CD8-positive, alpha-beta memory T cell (primary cell): ENCODE data around the gene CCDC86. TPM values are rescaled to one million over a fixed set of nuclear protein-coding genes. Genes with fewer than 3 reads are reported as not detected.

ENCODE experiments used
- CTCF ChIA-PET: fragments of 350-600 bp; sonication (Branson Sonifier 250); formaldehyde crosslinking; loops from one replicate; lab custom pipeline; 2021; ENCODE audit warnings: antibody characterized with exemption; lab: Charles Lee
- POLR2A ChIA-PET: fragments of 350-600 bp; sonication (Branson Sonifier 250); formaldehyde crosslinking; loops from one replicate; lab custom pipeline; 2021; ENCODE audit warnings: antibody characterized with exemption; lab: Charles Lee
- DNase-seq, 5 donors: peaks; one replicate each; pipeline versions ENCODE4 v3.0.0 to v3.0.0-alpha.2; 2020 to 2022; ENCODE audit warnings: mixed read lengths in 1 of 5
- H3K27ac ChIP-seq: one replicate; pipeline ENCODE4 v1.7.0; 2013; ENCODE audit warnings: low read depth, mild to moderate bottlenecking, low read length, moderate library complexity
- H3K27me3 ChIP-seq: 2 replicates; pipeline ENCODE4 v1.7.0; 2013; ENCODE audit warnings: low read length, mild to moderate bottlenecking; ENCODE audit not compliant: insufficient read depth, poor library complexity, severe bottlenecking
- H3K36me3 ChIP-seq: 2 replicates; pipeline ENCODE4 v1.7.0; 2013; ENCODE audit warnings: mild to moderate bottlenecking, low read length, moderate library complexity; ENCODE audit not compliant: insufficient read depth
- H3K4me1 ChIP-seq: 2 replicates; pipeline ENCODE4 v1.7.0; 2013; ENCODE audit warnings: mild to moderate bottlenecking, low read length, moderate library complexity; ENCODE audit not compliant: insufficient read depth
- H3K4me3 ChIP-seq: 2 replicates; pipeline ENCODE4 v1.7.0; 2013; ENCODE audit warnings: mild to moderate bottlenecking, low read length
- H3K9me3 ChIP-seq: 2 replicates; pipeline ENCODE4 v1.7.0; 2013; ENCODE audit warnings: mild to moderate bottlenecking, low read length
- H3K27ac Mint-ChIP-seq, 8 donors: one replicate each; pipeline ENCODE4 v1.8.0; 2020 to 2021; ENCODE audit warnings: mixed read lengths in 8 of 8, mild to moderate bottlenecking in 6 of 8, inconsistent platforms in 3 of 8, moderate library complexity in 3 of 8
- H3K27me3 Mint-ChIP-seq, 2 donors: one replicate each; pipeline ENCODE4 v1.8.0; 2020 to 2021; ENCODE audit warnings: mixed read lengths in 2 of 2, mild to moderate bottlenecking in 1 of 2, moderate library complexity in 1 of 2
- H3K36me3 Mint-ChIP-seq, 3 donors: one replicate each; pipeline ENCODE4 v1.8.0; 2020 to 2021; ENCODE audit warnings: mixed read lengths in 3 of 3, inconsistent platforms in 1 of 3, mild to moderate bottlenecking in 1 of 3
- H3K4me1 Mint-ChIP-seq, 3 donors: one replicate each; pipeline ENCODE4 v1.8.0; 2020 to 2021; ENCODE audit warnings: mixed read lengths in 3 of 3, inconsistent platforms in 1 of 3, mild to moderate bottlenecking in 1 of 3
- H3K4me3 Mint-ChIP-seq, 7 donors: one replicate each; pipeline ENCODE4 v1.8.0; 2020 to 2021; ENCODE audit warnings: mixed read lengths in 7 of 7, mild to moderate bottlenecking in 6 of 7, moderate library complexity in 4 of 7, inconsistent platforms in 2 of 7
- H3K9me3 Mint-ChIP-seq, 5 donors: one replicate each; pipeline ENCODE4 v1.8.0; 2020 to 2022; ENCODE audit warnings: mixed read lengths in 5 of 5, mild to moderate bottlenecking in 3 of 5, moderate library complexity in 2 of 5, inconsistent platforms in 1 of 5
- polyA plus RNA-seq: library from polyadenylated mRNA; unstranded; fragments of 300-500 nt; fragmentation: Illumina TruSeq; gene quantifications from one replicate; pipeline ENCODE4 v1.2.3, GENCODE V29; 2021
- total RNA-seq, 2 experiments: library from RNA; stranded (reverse); gene quantifications; one replicate each; pipeline ENCODE4 v1.2.3, GENCODE V29; 2021

The CCDC86 gene
- total and polyA plus RNA-seq, 3 experiments from 2014 or later, result 21.8 to 124 (median 122) TPM

GRCh38 chr11:60880643-60881282 lies 38.9 kb downstream of the CCDC86 start:
- Mint-ChIP-seq H3K4me3 (no peak overlapping the region), H3K27ac (peak overlapping the region in 4 of 8 donors; percentile 3 to 83 (median 52)), H3K4me1 (peaks cover 0 to 6% (median 2%) of the 10 kb centered on the region in 3 donors), H3K27me3 (no peaks in the 10 kb centered on the region), H3K36me3 (peaks cover 0 to 66% (median 21%) of the 10 kb centered on the region in 3 donors), H3K9me3 (no peaks in the 10 kb centered on the region)
- no peak overlapping the region for H3K27ac ChIP-seq
- H3K36me3 ChIP-seq, result peaks cover 10% of the 10 kb centered on the region
- CTCF ChIA-PET, result no interaction called here
- POLR2A ChIA-PET, result no interaction called here
- no peaks in the 10 kb centered on the region for H3K4me1 ChIP-seq
- H3K9me3 ChIP-seq, result no peaks in the 10 kb centered on the region
- no peak overlapping the region for H3K4me3 ChIP-seq
- DNase-seq, result no peak
- H3K27me3 ChIP-seq, result no peaks in the 10 kb centered on the region

- H3K36me3 Mint-ChIP-seq, result peaks cover 14 to 70% (median 15%) of the 10 kb centered on the region in 3 donors
- Histone ChIP-seq H3K4me1 (no peaks in the 10 kb centered on the region), H3K27ac (no peak overlapping the region), H3K36me3 (no peaks in the 10 kb centered on the region), H3K9me3 (no peaks in the 10 kb centered on the region), H3K4me3 (no peak overlapping the region), H3K27me3 (no peaks in the 10 kb centered on the region)
- peak overlapping the region in 5 of 8 donors; percentile 7 to 74 (median 48) for H3K27ac Mint-ChIP-seq
- DNase-seq, result peak in 1 of 5 donors; percentile 38
- no peaks in the 10 kb centered on the region for H3K27me3 Mint-ChIP-seq
- POLR2A ChIA-PET, result interaction anchor here (0.6 to 1.0 kb wide), 5 partner anchors 19 to 112 kb away, joined by 3 to 5 read pairs (median 3); no protein-coding TSS in a partner anchor
- H3K4me1 Mint-ChIP-seq, result peaks cover 6 to 8% (median 8%) of the 10 kb centered on the region in 3 donors
- CTCF ChIA-PET, result interaction anchor here (0.9 to 4.9 kb wide), 18 partner anchors 9 to 112 kb away, joined by 3 to 64 read pairs (median 4); partner anchors contain the start of genes PRPF19, PTGDR2 and ZP1
- no peaks in the 10 kb centered on the region for H3K9me3 Mint-ChIP-seq
- H3K4me3 Mint-ChIP-seq, result no peak overlapping the region
Measured at GRCh38 chr11:60887556-60887955, 45.6 kb downstream of the CCDC86 start.

GRCh38 chr11:60889869-60890311 lies 48.0 kb downstream of the CCDC86 start:
- Histone ChIP-seq H3K4me3 (no peak overlapping the region), H3K36me3 (peaks cover 2% of the 10 kb centered on the region), H3K27ac (no peak overlapping the region), H3K9me3 (no peaks in the 10 kb centered on the region), H3K4me1 (no peaks in the 10 kb centered on the region), H3K27me3 (no peaks in the 10 kb centered on the region)
- no peak for DNase-seq
- Mint-ChIP-seq H3K4me3 (no peak overlapping the region), H3K27me3 (no peaks in the 10 kb centered on the region), H3K36me3 (peaks cover 7 to 75% (median 18%) of the 10 kb centered on the region in 3 donors), H3K27ac (peak overlapping the region in 4 of 8 donors; percentile 1 to 48 (median 23)), H3K4me1 (peaks cover 0 to 8% (median 6%) of the 10 kb centered on the region in 3 donors), H3K9me3 (no peaks in the 10 kb centered on the region)
- ChIA-PET POLR2A (no interaction called here), CTCF (interaction anchor here (0.7 to 4.9 kb wide), 5 partner anchors 9 to 114 kb away, joined by 3 to 64 read pairs (median 3); no protein-coding TSS in a partner anchor)

GRCh38 chr11:60890696-60891095 lies 48.8 kb downstream of the CCDC86 start:
- H3K4me3 Mint-ChIP-seq, result no peak overlapping the region

GRCh38 chr11:60891103-60891741 lies 49.3 kb downstream of the CCDC86 start:
- H3K36me3 ChIP-seq, result peaks cover 15% of the 10 kb centered on the region
- no peaks in the 10 kb centered on the region for H3K9me3 ChIP-seq
- no peak for DNase-seq
- Mint-ChIP-seq H3K4me1 (peaks cover 0 to 8% (median 8%) of the 10 kb centered on the region in 3 donors), H3K27ac (no peak overlapping the region), H3K9me3 (no peaks in the 10 kb centered on the region), H3K27me3 (no peaks in the 10 kb centered on the region), H3K36me3 (peaks cover 6 to 85% (median 18%) of the 10 kb centered on the region in 3 donors), H3K4me3 (no peak overlapping the region)
- no peak overlapping the region for H3K27ac ChIP-seq
- H3K27me3 ChIP-seq, result no peaks in the 10 kb centered on the region
- no peak overlapping the region for H3K4me3 ChIP-seq
- ChIA-PET POLR2A (no interaction called here), CTCF (interaction anchor here (0.9 to 4.9 kb wide), 2 partner anchors 24 to 60 kb away, joined by 3 to 64 read pairs; no protein-coding TSS in a partner anchor)
- H3K4me1 ChIP-seq, result no peaks in the 10 kb centered on the region

More at GRCh38 chr11:60890696-60891095, 48.8 kb downstream of the CCDC86 start:
- ChIA-PET POLR2A (no interaction called here), CTCF (interaction anchor here (0.9 to 4.9 kb wide), 4 partner anchors 15 to 115 kb away, joined by 3 to 64 read pairs (median 3); no protein-coding TSS in a partner anchor)
- Mint-ChIP-seq H3K27me3 (no peaks in the 10 kb centered on the region), H3K4me1 (peaks cover 0 to 8% (median 8%) of the 10 kb centered on the region in 3 donors), H3K36me3 (peaks cover 6 to 79% (median 18%) of the 10 kb centered on the region in 3 donors), H3K27ac (no peak overlapping the region), H3K9me3 (no peaks in the 10 kb centered on the region)
- Histone ChIP-seq H3K27ac (no peak overlapping the region), H3K4me1 (no peaks in the 10 kb centered on the region), H3K9me3 (no peaks in the 10 kb centered on the region), H3K27me3 (no peaks in the 10 kb centered on the region), H3K36me3 (peaks cover 10% of the 10 kb centered on the region), H3K4me3 (no peak overlapping the region)
- no peak for DNase-seq

- no peak overlapping the region for H3K27ac Mint-ChIP-seq
- H3K4me1 Mint-ChIP-seq, result peaks cover 0 to 6% (median 4%) of the 10 kb centered on the region in 3 donors
- Histone ChIP-seq H3K27ac (no peak overlapping the region), H3K36me3 (peaks cover 53% of the 10 kb centered on the region), H3K4me1 (no peaks in the 10 kb centered on the region), H3K4me3 (no peak overlapping the region), H3K9me3 (no peaks in the 10 kb centered on the region), H3K27me3 (no peaks in the 10 kb centered on the region)
- POLR2A ChIA-PET, result no interaction called here
- no peaks in the 10 kb centered on the region for H3K27me3 Mint-ChIP-seq
- H3K36me3 Mint-ChIP-seq, result peaks cover 16 to 94% (median 18%) of the 10 kb centered on the region in 3 donors
- no peak overlapping the region for H3K4me3 Mint-ChIP-seq
- DNase-seq, result no peak
- CTCF ChIA-PET, result interaction anchor here (2.2 to 2.3 kb wide), 2 partner anchors 9 to 64 kb away, joined by 12 to 13 read pairs; no protein-coding TSS in a partner anchor
- no peaks in the 10 kb centered on the region for H3K9me3 Mint-ChIP-seq
Measured at GRCh38 chr11:60895687-60896086, 53.8 kb downstream of the CCDC86 start.

GRCh38 chr11:60897496-60897895 lies 55.6 kb downstream of the CCDC86 start:
- H3K27ac ChIP-seq, result no peak overlapping the region
- H3K36me3 Mint-ChIP-seq, result peaks cover 16 to 96% (median 20%) of the 10 kb centered on the region in 3 donors
- POLR2A ChIA-PET, result no interaction called here

More at GRCh38 chr11:60897496-60897895, 55.6 kb downstream of the CCDC86 start:
- no peak for DNase-seq
- no peaks in the 10 kb centered on the region for H3K9me3 ChIP-seq
- Mint-ChIP-seq H3K4me1 (peaks cover 0 to 5% (median 2%) of the 10 kb centered on the region in 3 donors), H3K27ac (peak overlapping the region in 2 of 8 donors; percentile 57 to 75), H3K27me3 (no peaks in the 10 kb centered on the region), H3K9me3 (no peaks in the 10 kb centered on the region), H3K4me3 (no peak overlapping the region)
- no peak overlapping the region for H3K4me3 ChIP-seq
- peaks cover 70% of the 10 kb centered on the region for H3K36me3 ChIP-seq
- H3K4me1 ChIP-seq, result no peaks in the 10 kb centered on the region
- CTCF ChIA-PET, result interaction anchor here (1.2 to 6.0 kb wide), 2 partner anchors 10 to 256 kb away, joined by 3 to 32 read pairs; no protein-coding TSS in a partner anchor
- H3K27me3 ChIP-seq, result no peaks in the 10 kb centered on the region
